ENCODE measurements around the gene ZBTB42.

Gene ZBTB42

DNA sequence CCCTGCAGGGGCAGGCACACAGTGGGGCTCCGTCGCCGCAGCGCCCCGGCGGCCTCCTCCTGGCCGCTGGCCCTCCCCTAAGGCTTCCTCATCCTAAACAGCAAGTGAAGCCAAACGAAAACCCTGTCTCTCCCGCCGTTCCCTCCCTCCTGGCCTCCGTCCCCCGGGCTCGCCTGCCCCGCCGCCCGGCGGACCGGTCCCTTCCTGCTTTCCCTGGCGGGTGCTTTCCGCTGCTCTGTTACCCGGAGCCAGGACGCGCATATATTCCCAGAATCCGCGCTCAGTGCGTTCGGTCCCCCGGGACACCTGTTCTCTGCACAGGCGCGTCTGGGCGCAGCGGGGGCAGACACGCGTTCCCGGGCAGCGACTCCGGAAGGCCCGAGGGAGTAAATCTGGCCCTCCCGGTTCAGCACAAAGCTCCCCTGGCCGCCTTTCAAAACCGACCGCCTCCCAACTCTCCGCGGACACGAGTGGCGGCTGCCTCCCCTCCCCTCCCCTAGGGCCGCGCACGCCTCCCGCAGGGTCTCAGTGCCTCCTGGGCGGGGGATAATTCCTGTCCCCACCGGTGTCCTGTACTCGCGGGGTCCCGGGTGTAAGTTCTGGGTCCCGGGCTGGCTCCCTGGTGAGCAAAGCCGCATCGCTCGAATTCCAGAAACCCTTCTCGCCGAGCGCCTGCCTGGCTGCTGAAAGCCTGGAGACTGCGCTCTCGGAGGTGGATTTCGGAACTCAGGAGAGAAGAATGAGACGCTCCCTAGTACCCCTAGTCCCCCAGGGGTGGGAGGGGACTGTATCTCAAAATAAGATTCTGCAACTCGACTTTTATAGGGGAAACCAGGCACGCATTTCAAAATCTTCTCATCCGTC, 42.8 kb downstream of the ZBTB42 start:
- DNase-seq (ENCODE audit: low spot score): no peak

DNA sequence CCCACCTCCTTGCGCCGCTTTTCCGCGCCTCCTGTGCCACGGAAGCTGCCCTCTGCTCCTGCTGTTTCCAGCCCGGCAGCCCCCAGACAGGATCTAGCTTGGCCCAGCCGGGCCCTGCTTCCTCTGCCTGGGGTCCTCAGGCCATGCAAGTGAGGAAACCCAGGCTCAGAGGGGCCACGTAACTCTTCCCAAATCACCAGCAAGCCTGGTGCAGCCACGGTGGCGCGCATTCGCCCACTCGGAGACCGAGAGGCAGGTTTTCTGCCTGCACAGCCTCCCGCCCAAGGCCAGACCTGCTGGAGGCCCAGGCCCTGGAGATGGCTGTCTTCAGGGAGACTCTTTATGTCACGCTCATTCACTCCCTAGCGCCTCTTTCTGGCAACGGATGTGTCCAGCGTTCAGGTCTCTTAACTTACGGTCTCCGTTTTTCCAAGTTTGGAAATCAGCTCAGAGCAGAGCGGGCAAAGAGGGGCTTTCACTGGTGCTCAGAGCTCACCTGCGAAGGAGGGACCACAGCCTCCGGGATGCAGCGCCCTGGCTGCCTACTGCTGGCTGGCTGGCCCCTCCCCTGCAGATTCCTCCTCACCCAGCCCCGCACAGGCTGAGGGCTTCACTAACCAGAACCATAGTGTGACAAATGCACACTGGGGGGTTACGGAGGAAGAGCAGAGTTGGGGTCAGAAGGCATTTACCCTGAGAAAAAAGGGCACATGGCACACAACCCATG, 43.6 kb downstream of the ZBTB42 start:
- DNase-seq (ENCODE audit: low spot score): no peak

- no peak for DNase-seq (ENCODE audit: low spot score)
Observed at GRCh38 chr14:104845033-104845666, 44.2 kb downstream of the ZBTB42 start.

DNA sequence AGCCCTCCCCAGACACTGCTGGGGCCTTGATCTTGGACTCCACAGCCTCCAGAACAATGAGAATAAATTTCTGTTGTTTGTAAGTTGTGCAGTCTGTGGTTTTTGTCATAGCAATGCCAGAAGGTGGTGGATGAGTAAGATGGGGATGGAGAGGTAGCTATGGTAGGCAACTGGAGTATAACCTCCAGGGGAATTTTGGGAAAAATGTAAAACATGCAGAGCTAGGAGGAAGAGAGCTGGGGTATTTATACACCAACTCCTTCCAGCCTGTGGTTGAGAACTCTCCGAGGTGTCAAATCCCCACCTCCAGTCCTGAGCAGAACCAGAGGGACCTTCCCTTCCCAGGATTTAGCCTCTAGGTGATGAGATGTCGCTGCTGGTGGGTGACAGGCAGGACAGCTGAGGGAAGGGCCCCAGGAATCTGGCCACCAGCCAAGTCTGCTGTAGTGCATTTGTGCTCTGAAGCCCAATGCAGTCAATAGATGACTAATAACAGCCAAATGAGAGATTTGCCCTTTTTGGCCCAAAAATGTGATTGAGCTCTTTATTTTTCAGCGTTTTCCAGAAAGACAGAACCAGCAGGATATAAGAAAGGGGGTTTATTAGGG, 45.0 kb downstream of the ZBTB42 start:
- no peak for DNase-seq (ENCODE audit: low spot score)

GRCh38 chr14:104852280-104852663, 51.4 kb downstream of the ZBTB42 start:
- DNase-seq (ENCODE audit: low spot score): no peak
